Astrocyte (in vitro differentiated cells and primary cell): Measurements from ENCODE around the gene PTPRD. TPM values are rescaled to one million over a fixed set of nuclear protein-coding genes. Genes with fewer than 3 reads are reported as not detected.

Source experiments
- DNase-seq: peaks from one replicate; pipeline ENCODE4 v3.0.0-alpha.2; 2010; ENCODE audit warnings: low read depth
- FAIRE-seq: peaks from 2 replicates; lab custom pipeline; 2011; peaks lifted over from hg19 to GRCh38; lab: Jason Lieb, UNC
- H2AFZ ChIP-seq: 2 replicates; pipeline ENCODE4 v1.6.0; 2012; ENCODE audit warnings: low read depth, low read length, inconsistent platforms
- H3K27ac ChIP-seq: 2 replicates; pipeline ENCODE4 v1.5.1; 2011; ENCODE audit warnings: low read depth, low read length, inconsistent platforms
- H3K27me3 ChIP-seq: 2 replicates; pipeline ENCODE4 v1.6.0; 2011; ENCODE audit warnings: low read length, inconsistent platforms; ENCODE audit not compliant: insufficient read depth
- H3K36me3 ChIP-seq: 2 replicates; pipeline ENCODE4 v1.5.1; 2011; ENCODE audit warnings: low read length, inconsistent platforms; ENCODE audit not compliant: insufficient read depth
- H3K4me1 ChIP-seq: 2 replicates; pipeline ENCODE4 v1.5.1; 2011; ENCODE audit warnings: low read length, inconsistent platforms; ENCODE audit not compliant: insufficient read depth
- H3K4me2 ChIP-seq: 2 replicates; pipeline ENCODE4 v1.6.0; 2012; ENCODE audit warnings: low read length, inconsistent platforms
- H3K4me3 ChIP-seq: 2 replicates; pipeline ENCODE4 v1.5.1; 2011; ENCODE audit warnings: low read depth, mild to moderate bottlenecking, low read length, inconsistent platforms; ENCODE audit not compliant: insufficient read depth
- H3K79me2 ChIP-seq: 2 replicates; pipeline ENCODE4 v1.6.0; 2012; ENCODE audit warnings: mild to moderate bottlenecking, low read length, inconsistent platforms; ENCODE audit not compliant: insufficient read depth
- H3K9ac ChIP-seq: 2 replicates; pipeline ENCODE4 v1.6.0; 2012; ENCODE audit warnings: mild to moderate bottlenecking, low read length, inconsistent platforms
- H3K9me3 ChIP-seq: 2 replicates; pipeline ENCODE4 v1.5.1; 2012; ENCODE audit warnings: low read depth, mild to moderate bottlenecking, low read length, inconsistent platforms; ENCODE audit not compliant: insufficient read depth
- H4K20me1 ChIP-seq: 2 replicates; pipeline ENCODE4 v1.6.0; 2012; ENCODE audit warnings: low read length, inconsistent platforms; ENCODE audit not compliant: insufficient read depth
- H3K27ac Mint-ChIP-seq: one replicate; pipeline ENCODE4 v1.8.0; 2021; ENCODE audit warnings: mild to moderate bottlenecking, mixed read lengths; ENCODE audit not compliant: unreplicated experiment
- H3K27me3 Mint-ChIP-seq: one replicate; pipeline ENCODE4 v1.8.0; 2021; ENCODE audit warnings: low read depth, mixed read lengths; ENCODE audit not compliant: unreplicated experiment
- H3K36me3 Mint-ChIP-seq: one replicate; pipeline ENCODE4 v1.8.0; 2021; ENCODE audit warnings: low read depth, mixed read lengths; ENCODE audit not compliant: unreplicated experiment
- H3K4me1 Mint-ChIP-seq: one replicate; pipeline ENCODE4 v1.8.0; 2021; ENCODE audit warnings: low read depth, mixed read lengths; ENCODE audit not compliant: unreplicated experiment
- H3K4me3 Mint-ChIP-seq: one replicate; pipeline ENCODE4 v1.8.0; 2021; ENCODE audit warnings: mild to moderate bottlenecking, moderate library complexity, mixed read lengths; ENCODE audit not compliant: unreplicated experiment
- H3K9me3 Mint-ChIP-seq: one replicate; pipeline ENCODE4 v1.8.0; 2021; ENCODE audit warnings: mild to moderate bottlenecking, mixed read lengths; ENCODE audit not compliant: unreplicated experiment
- CTCF ChIP-seq: IDR thresholded peaks from 2 replicates; pipeline ENCODE4 v1.5.1; 2011; ENCODE audit warnings: low read depth, mild to moderate bottlenecking, inconsistent platforms, low read length, moderate library complexity; ENCODE audit not compliant: insufficient read depth
- EZH2 ChIP-seq: IDR thresholded peaks from 2 replicates; pipeline ENCODE4 v1.6.1; 2012; ENCODE audit warnings: mild to moderate bottlenecking, low read length, inconsistent platforms; ENCODE audit not compliant: insufficient read depth
- total RNA-seq: library from RNA; stranded (reverse); gene quantifications from 2 replicates; pipeline ENCODE4 v1.2.1, GENCODE V29; 2021

Gene PTPRD
- total RNA-seq, 1 donor from 2014 or later = 88.1 TPM

DNA sequence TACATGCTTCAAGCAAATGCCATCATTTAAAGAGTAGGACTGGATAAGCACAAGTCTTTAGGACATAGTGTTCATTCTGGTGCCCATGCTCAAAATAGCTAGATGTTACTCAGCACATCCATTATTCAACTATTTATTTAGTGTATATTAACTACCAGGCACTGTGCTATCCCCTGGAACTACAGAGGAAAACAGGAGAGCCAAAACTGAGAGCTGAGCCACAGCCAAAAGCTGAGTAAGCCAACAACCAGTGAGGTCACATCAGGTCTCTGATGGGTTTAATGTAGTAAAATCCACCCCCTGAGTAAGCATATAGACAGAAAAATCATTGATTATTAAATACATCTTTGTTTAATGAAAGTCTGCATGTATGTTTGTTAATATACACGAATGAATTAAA is 2343.9 kb downstream of the PTPRD start:
- peaks cover 3% of the 10 kb centered on the region for H3K27me3 Mint-ChIP-seq
- no peak overlapping the region for H3K4me3 ChIP-seq
- no peaks in the 10 kb centered on the region for H3K36me3 ChIP-seq
- DNase-seq (no peak), FAIRE-seq (no peak)
- no peaks in the 10 kb centered on the region for H4K20me1 ChIP-seq
- no peaks in the 10 kb centered on the region for H3K79me2 ChIP-seq
- no peaks in the 10 kb centered on the region for H3K4me1 ChIP-seq
- no peak overlapping the region for H3K27ac Mint-ChIP-seq
- H3K9me3 ChIP-seq = no peaks in the 10 kb centered on the region
- TF ChIP-seq EZH2 = no peak
- no peak for TF ChIP-seq CTCF
- no peak overlapping the region for H3K27ac ChIP-seq
- H3K9me3 Mint-ChIP-seq = no peaks in the 10 kb centered on the region
- no peak overlapping the region for H3K4me3 Mint-ChIP-seq
- H3K4me1 Mint-ChIP-seq = no peaks in the 10 kb centered on the region
- no peak overlapping the region for H3K4me2 ChIP-seq
- H2AFZ ChIP-seq = no peak overlapping the region
- no peaks in the 10 kb centered on the region for H3K36me3 Mint-ChIP-seq
- no peaks in the 10 kb centered on the region for H3K27me3 ChIP-seq
- no peak overlapping the region for H3K9ac ChIP-seq

GRCh38 chr9:8268216-8268878 is 2344.5 kb downstream of the PTPRD start:
- DNase-seq (no peak), FAIRE-seq (no peak)
- Histone ChIP-seq H3K9me3 (no peaks in the 10 kb centered on the region), H3K4me3 (no peak overlapping the region), H3K27ac (no peak overlapping the region), H4K20me1 (no peaks in the 10 kb centered on the region), H2AFZ (no peak overlapping the region), H3K4me1 (no peaks in the 10 kb centered on the region), H3K27me3 (no peaks in the 10 kb centered on the region), H3K4me2 (no peak overlapping the region), H3K79me2 (no peaks in the 10 kb centered on the region), H3K36me3 (no peaks in the 10 kb centered on the region), H3K9ac (no peak overlapping the region)
- Mint-ChIP-seq H3K4me1 (no peaks in the 10 kb centered on the region), H3K4me3 (no peak overlapping the region), H3K9me3 (no peaks in the 10 kb centered on the region), H3K27ac (no peak overlapping the region), H3K36me3 (no peaks in the 10 kb centered on the region), H3K27me3 (peaks cover 3% of the 10 kb centered on the region)
- TF ChIP-seq EZH2 (no peak), CTCF (no peak)

GRCh38 chr9:8267636-8268035 is 2345.2 kb downstream of the PTPRD start:
- no peaks in the 10 kb centered on the region for H4K20me1 ChIP-seq
- no peaks in the 10 kb centered on the region for H3K79me2 ChIP-seq
- Mint-ChIP-seq H3K27ac (no peak overlapping the region), H3K9me3 (no peaks in the 10 kb centered on the region), H3K36me3 (no peaks in the 10 kb centered on the region), H3K4me3 (no peak overlapping the region), H3K27me3 (peaks cover 3% of the 10 kb centered on the region), H3K4me1 (peaks cover 4% of the 10 kb centered on the region)
- TF ChIP-seq CTCF (no peak), EZH2 (no peak)
- no peak for DNase-seq
- H3K27me3 ChIP-seq = no peaks in the 10 kb centered on the region
- no peaks in the 10 kb centered on the region for H3K36me3 ChIP-seq
- no peak overlapping the region for H3K9ac ChIP-seq
- H3K4me3 ChIP-seq = no peak overlapping the region
- H3K4me2 ChIP-seq = no peak overlapping the region
- H3K4me1 ChIP-seq = no peaks in the 10 kb centered on the region
- no peak for FAIRE-seq
- no peak overlapping the region for H3K27ac ChIP-seq
- H2AFZ ChIP-seq = no peak overlapping the region
- H3K9me3 ChIP-seq = no peaks in the 10 kb centered on the region
